GM19467 (cell line): Measurements from ENCODE around the gene FGF12.

Source experiments
- ATAC-seq: cut with Tn5 transposase; IDR thresholded peaks from one replicate; pipeline ENCODE4 v1.9.1; 2021; ENCODE audit warnings: mild to moderate bottlenecking, moderate library complexity; ENCODE audit not compliant: unreplicated experiment

The FGF12 gene

GRCh38 chr3:192514081-192514753 lies 213.1 kb downstream of the FGF12 start:
- no peak for ATAC-seq

- no peak for ATAC-seq
Measured at GRCh38 chr3:192505731-192506130, 221.6 kb downstream of the FGF12 start.

- ATAC-seq, result no peak
Measured at GRCh38 chr3:192501401-192501800, 225.9 kb downstream of the FGF12 start.

GRCh38 chr3:192496905-192497587 lies 230.3 kb downstream of the FGF12 start:
- no peak for ATAC-seq

GRCh38 chr3:192494174-192494573 lies 233.2 kb downstream of the FGF12 start:
- peak; percentile 78 for ATAC-seq

- no peak for ATAC-seq
Measured at GRCh38 chr3:192490720-192491119, 236.6 kb downstream of the FGF12 start.

- ATAC-seq, result no peak
Measured at GRCh38 chr3:192489579-192489978, 237.8 kb downstream of the FGF12 start.

- ATAC-seq, result no peak
Measured at GRCh38 chr3:192487033-192487432, 240.3 kb downstream of the FGF12 start.

GRCh38 chr3:192482809-192483208 lies 244.5 kb downstream of the FGF12 start:
- ATAC-seq, result no peak

- no peak for ATAC-seq
Measured at GRCh38 chr3:192482391-192482790, 244.9 kb downstream of the FGF12 start.

- no peak for ATAC-seq
Measured at GRCh38 chr3:192481638-192482037, 245.7 kb downstream of the FGF12 start.

- peak; percentile 94 for ATAC-seq
Measured at GRCh38 chr3:192467230-192468140, 259.9 kb downstream of the FGF12 start.

GRCh38 chr3:192449036-192449435 lies 278.3 kb downstream of the FGF12 start:
- ATAC-seq, result no peak

- ATAC-seq, result no peak
Measured at GRCh38 chr3:192445770-192446644, 281.3 kb downstream of the FGF12 start.

GRCh38 chr3:192444791-192445106 lies 282.6 kb downstream of the FGF12 start:
- no peak for ATAC-seq

GRCh38 chr3:192444096-192444790 lies 283.1 kb downstream of the FGF12 start:
- peak; percentile 94 for ATAC-seq

- no peak for ATAC-seq
Measured at GRCh38 chr3:192435241-192435640, 292.1 kb downstream of the FGF12 start.

GRCh38 chr3:192434186-192434585 lies 293.2 kb downstream of the FGF12 start:
- ATAC-seq, result no peak

GRCh38 chr3:192433704-192434103 lies 293.6 kb downstream of the FGF12 start:
- ATAC-seq, result no peak

- no peak for ATAC-seq
Measured at GRCh38 chr3:192422997-192423342, 304.4 kb downstream of the FGF12 start.
